ENCODE measurements around the gene TEX261. TPM values are rescaled to one million over a fixed set of nuclear protein-coding genes. Genes with fewer than 3 reads are reported as not detected.
"Not testable (repeated sequence)": the region's sequence is repeated elsewhere in the genome, so short reads cannot be mapped to it uniquely, and the experiment has no call there.

The TEX261 gene
- total RNA-seq, 1 experiment from 2014 or later = 70.0 TPM

DNA sequence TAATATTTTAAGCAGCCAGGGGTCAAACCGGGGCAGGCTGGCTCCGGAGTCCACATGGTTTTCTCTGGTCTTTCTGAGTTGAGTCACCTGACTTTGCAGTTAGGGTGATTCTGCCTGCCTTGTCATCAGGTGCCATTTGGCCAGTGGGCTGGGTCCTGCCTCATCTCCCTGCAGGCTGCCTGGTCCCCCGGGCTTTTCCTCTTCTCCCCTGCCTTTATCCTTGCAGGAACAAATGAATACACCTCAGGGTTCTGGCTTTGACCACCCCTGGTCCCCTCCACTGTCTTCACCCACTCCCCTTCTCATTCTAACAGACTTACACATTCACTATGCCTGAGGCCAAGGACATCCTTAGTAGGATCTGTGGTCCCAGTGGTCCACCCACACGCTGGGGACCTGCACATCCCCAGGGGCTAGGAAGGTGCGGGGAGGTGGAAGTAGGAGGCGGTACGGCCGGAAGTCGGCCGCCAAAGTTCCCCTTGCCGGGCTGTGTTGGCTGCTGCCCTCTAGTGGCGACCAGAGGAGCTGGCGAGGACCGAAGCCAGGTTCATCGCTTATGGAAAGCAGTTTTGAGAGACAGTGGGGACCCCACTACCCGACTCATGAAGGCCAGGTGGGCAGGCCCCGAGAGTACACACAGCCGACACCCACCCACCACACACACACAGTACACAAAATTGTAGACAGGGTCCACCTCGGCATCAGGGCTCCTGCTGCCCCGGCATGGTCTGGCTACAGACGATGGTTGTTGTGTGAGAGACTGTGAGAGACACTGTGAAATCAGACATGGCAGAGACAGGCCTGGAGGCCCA is 6.3 kb upstream of the TEX261 start:
- intact Hi-C loops (cut with micrococcal nuclease; ENCODE audit: unreplicated experiment) = no loop called here
- Mint-ChIP-seq H3K27ac (ENCODE audit: unreplicated experiment) (no peak overlapping the region), H3K36me3 (ENCODE audit: insufficient read depth, unreplicated experiment) (no peaks in the 10 kb centered on the region), H3K27me3 (ENCODE audit: insufficient read depth, unreplicated experiment) (no peaks in the 10 kb centered on the region), H3K4me3 (ENCODE audit: unreplicated experiment) (peak overlapping the region; percentile 42), H3K4me1 (ENCODE audit: low read depth, unreplicated experiment) (peaks cover 5% of the 10 kb centered on the region), H3K9me3 (ENCODE audit: unreplicated experiment) (no peaks in the 10 kb centered on the region)
- CTCF ChIA-PET = interaction anchor here (0.6 to 1.2 kb wide), 10 partner anchors 23 to 331 kb away, joined by 3 to 5 read pairs (median 3); partner anchors contain the start of genes NAGK and ZNF638
- H3K4me3 ChIP-seq (ENCODE audit: low read depth, low read length) = no peak overlapping the region
- no peaks in the 10 kb centered on the region for H3K9me3 ChIP-seq
- H3K27me3 ChIP-seq (replicated peaks; ENCODE audit: control insufficient read depth, insufficient read depth, low read length) = no peaks in the 10 kb centered on the region
- POLR2A ChIA-PET = interaction anchor here (0.5 kb wide), 1 partner anchor 1086 kb away, joined by 6 read pairs; no protein-coding TSS in a partner anchor
- no peaks in the 10 kb centered on the region for H3K36me3 ChIP-seq (ENCODE audit: control insufficient read depth, insufficient read depth, low read length)
- no TSS peak for BruUV-seq (replicated peaks)
- H3K4me1 ChIP-seq = peaks cover 18% of the 10 kb centered on the region
- TF ChIP-seq, protein P1, sequence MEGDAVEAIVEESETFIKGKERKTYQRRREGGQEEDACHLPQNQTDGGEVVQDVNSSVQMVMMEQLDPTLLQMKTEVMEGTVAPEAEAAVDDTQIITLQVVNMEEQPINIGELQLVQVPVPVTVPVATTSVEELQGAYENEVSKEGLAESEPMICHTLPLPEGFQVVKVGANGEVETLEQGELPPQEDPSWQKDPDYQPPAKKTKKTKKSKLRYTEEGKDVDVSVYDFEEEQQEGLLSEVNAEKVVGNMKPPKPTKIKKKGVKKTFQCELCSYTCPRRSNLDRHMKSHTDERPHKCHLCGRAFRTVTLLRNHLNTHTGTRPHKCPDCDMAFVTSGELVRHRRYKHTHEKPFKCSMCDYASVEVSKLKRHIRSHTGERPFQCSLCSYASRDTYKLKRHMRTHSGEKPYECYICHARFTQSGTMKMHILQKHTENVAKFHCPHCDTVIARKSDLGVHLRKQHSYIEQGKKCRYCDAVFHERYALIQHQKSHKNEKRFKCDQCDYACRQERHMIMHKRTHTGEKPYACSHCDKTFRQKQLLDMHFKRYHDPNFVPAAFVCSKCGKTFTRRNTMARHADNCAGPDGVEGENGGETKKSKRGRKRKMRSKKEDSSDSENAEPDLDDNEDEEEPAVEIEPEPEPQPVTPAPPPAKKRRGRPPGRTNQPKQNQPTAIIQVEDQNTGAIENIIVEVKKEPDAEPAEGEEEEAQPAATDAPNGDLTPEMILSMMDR (IDR thresholded peaks at IDR 0.05; ENCODE audit: insufficient read depth in 1 of 2, low read depth in 1 of 2, low read length in 1 of 2, severe bottlenecking in 1 of 2, unreplicated experiment in 1 of 2) = peak; percentile 56 to 83
- peak; percentile 54 to 70 for DNase-seq

DNA sequence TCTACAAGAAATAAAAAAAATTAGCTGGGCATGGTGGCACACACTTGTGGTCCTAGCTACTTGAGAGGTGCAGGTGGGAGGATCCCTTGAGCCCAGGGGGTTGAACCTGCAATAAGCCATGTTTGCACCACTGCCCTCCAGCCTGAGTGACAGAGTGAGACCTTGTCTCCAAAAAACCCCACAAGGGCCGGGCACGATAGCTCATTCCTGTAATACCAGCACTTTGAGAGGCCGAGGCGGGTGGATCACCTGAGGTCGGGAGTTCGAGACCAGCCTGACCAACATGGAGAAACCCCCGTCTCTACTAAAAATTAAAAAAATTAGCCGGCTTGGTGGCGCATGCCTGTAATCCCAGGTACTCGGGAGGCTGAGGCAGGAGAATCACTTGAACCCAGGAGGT is 5.3 kb upstream of the TEX261 start:
- H3K27me3 Mint-ChIP-seq (ENCODE audit: insufficient read depth, unreplicated experiment); H3K36me3 ChIP-seq (ENCODE audit: control insufficient read depth, insufficient read depth, low read length); H3K4me3 ChIP-seq (ENCODE audit: low read depth, low read length); H3K27me3 ChIP-seq (replicated peaks; ENCODE audit: control insufficient read depth, insufficient read depth, low read length); H3K36me3 Mint-ChIP-seq (ENCODE audit: insufficient read depth, unreplicated experiment); H3K4me3 Mint-ChIP-seq (ENCODE audit: unreplicated experiment); CTCF ChIA-PET; intact Hi-C loops (cut with micrococcal nuclease; ENCODE audit: unreplicated experiment); H3K27ac Mint-ChIP-seq (ENCODE audit: unreplicated experiment); H3K4me1 Mint-ChIP-seq (ENCODE audit: low read depth, unreplicated experiment); POLR2A ChIA-PET; H3K9me3 Mint-ChIP-seq (ENCODE audit: unreplicated experiment); H3K9me3 ChIP-seq; BruUV-seq (replicated peaks): not testable (repeated sequence)
- DNase-seq = peak in 1 of 2 experiments; percentile 18
- peaks cover 21% of the 10 kb centered on the region for H3K4me1 ChIP-seq

DNA sequence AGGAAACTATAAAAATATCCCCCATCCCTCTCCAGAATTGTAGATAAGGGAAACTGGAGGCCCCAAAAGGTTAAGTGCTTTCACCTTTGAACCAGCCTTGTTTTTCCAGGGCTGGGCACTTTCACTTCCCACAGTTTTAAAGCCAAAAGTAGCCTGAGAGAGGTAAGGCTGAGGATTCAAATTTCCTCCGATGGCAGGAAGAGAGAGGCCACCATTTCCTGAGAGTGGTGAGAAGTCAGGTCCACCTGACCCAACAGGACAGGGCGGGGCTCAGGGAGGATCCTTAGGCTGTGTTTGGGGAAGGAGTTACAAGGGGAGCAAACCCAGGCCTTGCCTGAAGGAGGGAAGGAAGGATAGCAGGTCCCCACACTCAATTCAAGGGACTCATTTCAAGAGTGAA is 4.7 kb upstream of the TEX261 start:
- H3K9me3 ChIP-seq = no peaks in the 10 kb centered on the region
- intact Hi-C loops (cut with micrococcal nuclease; ENCODE audit: unreplicated experiment) = no loop called here
- no peaks in the 10 kb centered on the region for H3K36me3 ChIP-seq (ENCODE audit: control insufficient read depth, insufficient read depth, low read length)
- no peak overlapping the region for H3K4me3 ChIP-seq (ENCODE audit: low read depth, low read length)
- Mint-ChIP-seq H3K36me3 (ENCODE audit: insufficient read depth, unreplicated experiment) (no peaks in the 10 kb centered on the region), H3K4me3 (ENCODE audit: unreplicated experiment) (no peak overlapping the region), H3K4me1 (ENCODE audit: low read depth, unreplicated experiment) (peaks cover 5% of the 10 kb centered on the region), H3K27me3 (ENCODE audit: insufficient read depth, unreplicated experiment) (no peaks in the 10 kb centered on the region), H3K27ac (ENCODE audit: unreplicated experiment) (no peak overlapping the region), H3K9me3 (ENCODE audit: unreplicated experiment) (no peaks in the 10 kb centered on the region)
- peaks cover 21% of the 10 kb centered on the region for H3K4me1 ChIP-seq
- DNase-seq = peak in 1 of 2 experiments; percentile 26
- TF ChIP-seq, protein P1 (IDR thresholded peaks at IDR 0.05; ENCODE audit: insufficient read depth in 1 of 2, low read depth in 1 of 2, low read length in 1 of 2, severe bottlenecking in 1 of 2, unreplicated experiment in 1 of 2) = no peak
- BruUV-seq (replicated peaks) = no TSS peak
- CTCF ChIA-PET = no interaction called here
- no peaks in the 10 kb centered on the region for H3K27me3 ChIP-seq (replicated peaks; ENCODE audit: control insufficient read depth, insufficient read depth, low read length)
- POLR2A ChIA-PET = no interaction called here

DNA sequence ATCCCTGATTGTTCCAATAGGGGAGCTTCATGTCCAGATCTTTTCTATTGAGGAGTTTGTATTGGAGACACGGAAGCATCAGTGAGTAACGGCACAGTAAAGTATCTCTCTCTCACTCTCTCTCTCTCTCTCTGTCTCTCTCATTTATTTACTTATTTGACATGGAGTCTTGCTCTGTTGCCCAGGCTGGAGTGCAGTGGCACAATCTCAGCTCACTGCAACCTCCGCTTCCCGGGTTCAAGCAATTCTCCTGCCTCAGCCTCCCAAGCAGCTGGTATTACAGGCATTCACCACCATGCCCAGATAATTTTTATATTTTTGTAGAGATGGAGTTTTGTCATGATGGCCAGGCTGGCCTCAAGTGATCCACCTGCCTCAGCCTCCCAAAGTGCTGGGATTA is 4.2 kb upstream of the TEX261 start:
- H3K27me3 Mint-ChIP-seq (ENCODE audit: insufficient read depth, unreplicated experiment); H3K4me1 Mint-ChIP-seq (ENCODE audit: low read depth, unreplicated experiment); H3K9me3 Mint-ChIP-seq (ENCODE audit: unreplicated experiment); POLR2A ChIA-PET; H3K27ac Mint-ChIP-seq (ENCODE audit: unreplicated experiment); H3K36me3 Mint-ChIP-seq (ENCODE audit: insufficient read depth, unreplicated experiment); H3K27me3 ChIP-seq (replicated peaks; ENCODE audit: control insufficient read depth, insufficient read depth, low read length); H3K9me3 ChIP-seq; DNase-seq; H3K36me3 ChIP-seq (ENCODE audit: control insufficient read depth, insufficient read depth, low read length); H3K4me3 ChIP-seq (ENCODE audit: low read depth, low read length); BruUV-seq (replicated peaks); CTCF ChIA-PET; intact Hi-C loops (cut with micrococcal nuclease; ENCODE audit: unreplicated experiment); H3K4me3 Mint-ChIP-seq (ENCODE audit: unreplicated experiment): not testable (repeated sequence)
- peaks cover 22% of the 10 kb centered on the region for H3K4me1 ChIP-seq

Data from Caco-2 (cell line).